Stomach (tissue), 9 donors: ENCODE data around the gene NUP188. TPM values are rescaled to one million over a fixed set of nuclear protein-coding genes. Genes with fewer than 3 reads are reported as not detected.
A peak's percentile ranks its signal among the peaks of the same experiment; 100 is the strongest.

Source experiments
- DNase-seq, 2 donors: peaks; one replicate each; pipeline versions ENCODE4 v3.0.0 to v3.0.0-alpha.2; 2013 to 2019
- H3K27ac ChIP-seq, 5 donors: fragments of 200-600 bp in 4 of 5; sonication (generic) in 4 of 5; one replicate each; pipeline ENCODE4 v1.5.1; 2013 to 2019; ENCODE audit warnings: mild to moderate bottlenecking in 1 of 5, moderate library complexity in 1 of 5
- H3K27me3 ChIP-seq, 3 donors: fragments of 200-600 bp; sonication (generic); one replicate each; pipeline ENCODE4 v1.5.1; 2017 to 2019; ENCODE audit warnings: mixed run types in 1 of 3
- H3K36me3 ChIP-seq, 4 donors: fragments of 200-600 bp; sonication (generic); 1 replicate in 3 of 4; 2 replicates in 1 of 4; pipeline ENCODE4 v1.5.1; 2016 to 2019
- H3K4me1 ChIP-seq, 4 donors: fragments of 200-600 bp; sonication (generic); one replicate each; pipeline ENCODE4 v1.5.1; 2016 to 2019
- H3K4me3 ChIP-seq, 4 donors: fragments of 200-600 bp; sonication (generic) in 3 of 4; one replicate each; pipeline ENCODE4 v1.5.1; 2016 to 2019; ENCODE audit warnings: mild to moderate bottlenecking in 1 of 4
- H3K9me3 ChIP-seq, 4 donors: fragments of 200-600 bp; sonication (generic); one replicate each; pipeline ENCODE4 v1.5.1; 2016 to 2019
- CTCF ChIP-seq, 7 experiments: fragments of 450-650 bp in 4 of 7; fragments of 200-600 bp in 3 of 7; sonication (generic) in 3 of 7; IDR thresholded peaks; one replicate each; pipeline ENCODE4 v1.5.1; 2016 to 2019; ENCODE audit warnings: antibody characterized with exemption in 7 of 7, control low read depth in 2 of 7, mild to moderate bottlenecking in 1 of 7
- EP300 ChIP-seq: sonication (generic); formaldehyde crosslinking; IDR thresholded peaks from one replicate; pipeline ENCODE4 v1.6.1; 2017; ENCODE audit warnings: antibody characterized with exemption
- POLR2A ChIP-seq, 4 donors: fragments of 450-650 bp; IDR thresholded peaks; one replicate each; pipeline ENCODE4 v1.6.1; 2016; ENCODE audit warnings: antibody characterized with exemption in 4 of 4, control low read depth in 2 of 4, mild to moderate bottlenecking in 1 of 4, moderate library complexity in 1 of 4
- POLR2AphosphoS5 ChIP-seq, 3 donors: sonication (generic); formaldehyde crosslinking; IDR thresholded peaks; one replicate each; pipeline ENCODE4 v1.6.1; 2016; ENCODE audit warnings: antibody characterized with exemption in 3 of 3
- WGBS, 5 donors: extraction: QIAGEN DNeasy Blood & Tissue Kit in 3 of 5; methylation state at CpG; one replicate each; pipeline versions ENCODE4 v1.1.5 to v1.1.7; 2013 to 2018; 5-methylcytosine and 5-hydroxymethylcytosine counted together
- intact Hi-C: fragments of 100-400 bp; cut with DNase I; formaldehyde crosslinking; loops from one replicate; pipeline ENCODE4 v1.15.1; 2023; ENCODE audit warnings: low total_unique reads
- polyA plus RNA-seq, 3 donors: library from polyadenylated mRNA; stranded (reverse); fragments of 200-250 nt; gene quantifications; one replicate each; pipeline ENCODE4 v1.2.3, GENCODE V29; 2013
- total RNA-seq, 5 donors: library from RNA; depleted of rRNA; stranded (reverse); fragments of >200 nt; gene quantifications; one replicate each; pipeline versions ENCODE4 v1.1.0 to v1.2.3, GENCODE V29; 2014 to 2016
- donor health status: healthy with polysubstance abuse.
- donor health status: Bipolar disorder and iron deficiency.
- donor health status: healthy.

NUP188 gene
- total and polyA plus RNA-seq, 8 donors, result 4.4 to 79.9 (median 36.7) TPM

GRCh38 chr9:129037767-129038098 is 90.2 kb downstream of the NUP188 start:
- intact Hi-C loops, result no loop called here
- Histone ChIP-seq H3K9me3 (no peaks in the 10 kb centered on the region), H3K4me1 (peaks cover 25 to 44% (median 37%) of the 10 kb centered on the region in 4 donors), H3K27ac (peak overlapping the region; percentile 18 to 89 (median 82)), H3K27me3 (no peaks in the 10 kb centered on the region), H3K4me3 (peak overlapping the region; percentile 69 to 99 (median 92)), H3K36me3 (peaks cover 23 to 28% (median 27%) of the 10 kb centered on the region in 4 donors)
- whole genome bisulfite sequencing, 5 donors, result 20 to 68% (median 30%) methylated on average over 4 to 6 of the region's 6 CpGs
- TF ChIP-seq POLR2AphosphoS5 (IDR thresholded peaks at IDR 0.05) (no peak), EP300 (no peak), CTCF (IDR thresholded peaks at IDR 0.05) (no peak), POLR2A (IDR thresholded peaks at IDR 0.05) (no peak)
- no peak for DNase-seq

GRCh38 chr9:129038109-129038852 is 90.8 kb downstream of the NUP188 start:
- WGBS, 5 donors, result 55 to 75% (median 61%) methylated on average over 7 to 8 of the region's 8 CpGs
- no peaks in the 10 kb centered on the region for H3K27me3 ChIP-seq
- intact Hi-C loops, result no loop called here
- H3K27ac ChIP-seq, result peak overlapping the region; percentile 18 to 89 (median 82)
- no peak for DNase-seq
- H3K9me3 ChIP-seq, result no peaks in the 10 kb centered on the region
- peaks cover 28 to 34% (median 33%) of the 10 kb centered on the region in 4 donors for H3K36me3 ChIP-seq
- H3K4me3 ChIP-seq, result peak overlapping the region; percentile 69 to 99 (median 92)
- peaks cover 25 to 44% (median 37%) of the 10 kb centered on the region in 4 donors for H3K4me1 ChIP-seq
- TF ChIP-seq POLR2AphosphoS5 (IDR thresholded peaks at IDR 0.05) (no peak), POLR2A (IDR thresholded peaks at IDR 0.05) (no peak), CTCF (IDR thresholded peaks at IDR 0.05) (no peak), EP300 (no peak)

- H3K36me3 ChIP-seq, result peaks cover 41 to 53% (median 52%) of the 10 kb centered on the region in 4 donors
- H3K4me1 ChIP-seq, result peaks cover 25 to 44% (median 37%) of the 10 kb centered on the region in 4 donors
- no peak for DNase-seq
- WGBS, 5 donors, result 91 to 95% (median 93%) methylated on average over 12 of the region's 12 CpGs
- H3K4me3 ChIP-seq, result no peak overlapping the region
- intact Hi-C loops, result no loop called here
- H3K9me3 ChIP-seq, result no peaks in the 10 kb centered on the region
- TF ChIP-seq EP300, result no peak
- TF ChIP-seq POLR2A (IDR thresholded peaks at IDR 0.05), result no peak
- TF ChIP-seq POLR2AphosphoS5 (IDR thresholded peaks at IDR 0.05), result no peak
- no peak for TF ChIP-seq CTCF (IDR thresholded peaks at IDR 0.05)
- H3K27ac ChIP-seq, result no peak overlapping the region
- H3K27me3 ChIP-seq, result no peaks in the 10 kb centered on the region
These were observed 92.7 kb downstream of the NUP188 start for GRCh38 chr9:129040113-129040643.

GRCh38 chr9:129042016-129042415 is 94.5 kb downstream of the NUP188 start:
- Histone ChIP-seq H3K27ac (no peak overlapping the region), H3K4me1 (peaks cover 19 to 35% (median 28%) of the 10 kb centered on the region in 4 donors), H3K27me3 (no peaks in the 10 kb centered on the region), H3K4me3 (no peak overlapping the region), H3K9me3 (no peaks in the 10 kb centered on the region), H3K36me3 (peaks cover 53 to 71% (median 70%) of the 10 kb centered on the region in 4 donors)
- WGBS, 5 donors, result 88 to 95% (median 91%) methylated on average over 11 to 16 of the region's 16 CpGs
- TF ChIP-seq POLR2AphosphoS5 (IDR thresholded peaks at IDR 0.05), result no peak
- TF ChIP-seq POLR2A (IDR thresholded peaks at IDR 0.05), result no peak
- no peak for TF ChIP-seq EP300
- intact Hi-C loops, result no loop called here
- no peak for DNase-seq
